HG02759 (cell line): ENCODE measurements around the gene BHLHE41.

ENCODE experiments used
- ATAC-seq: cut with Tn5 transposase; IDR thresholded peaks from one replicate; pipeline ENCODE4 v1.9.1; 2021; ENCODE audit warnings: mild to moderate bottlenecking, moderate library complexity; ENCODE audit not compliant: unreplicated experiment

BHLHE41 gene

DNA sequence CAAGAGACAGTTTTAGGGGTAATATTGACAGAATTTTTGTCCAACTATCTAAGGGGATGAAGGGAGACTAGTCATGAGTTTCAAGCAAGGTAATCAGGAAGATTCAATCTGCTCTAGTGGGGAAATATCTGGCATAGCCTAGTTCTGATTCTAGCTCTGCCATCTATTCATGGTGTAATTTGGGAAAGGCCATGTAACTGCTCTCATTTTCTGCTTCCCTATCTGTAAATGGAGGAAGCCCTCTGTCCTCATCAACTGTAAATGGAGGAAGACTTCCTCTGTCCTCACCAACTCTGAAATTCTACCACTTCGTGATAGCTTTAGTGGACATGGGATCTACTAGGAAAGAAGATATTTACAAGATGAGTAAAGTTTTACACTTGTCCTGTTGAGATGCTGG lies 37.9 kb downstream of the BHLHE41 start:
- no peak for ATAC-seq

DNA sequence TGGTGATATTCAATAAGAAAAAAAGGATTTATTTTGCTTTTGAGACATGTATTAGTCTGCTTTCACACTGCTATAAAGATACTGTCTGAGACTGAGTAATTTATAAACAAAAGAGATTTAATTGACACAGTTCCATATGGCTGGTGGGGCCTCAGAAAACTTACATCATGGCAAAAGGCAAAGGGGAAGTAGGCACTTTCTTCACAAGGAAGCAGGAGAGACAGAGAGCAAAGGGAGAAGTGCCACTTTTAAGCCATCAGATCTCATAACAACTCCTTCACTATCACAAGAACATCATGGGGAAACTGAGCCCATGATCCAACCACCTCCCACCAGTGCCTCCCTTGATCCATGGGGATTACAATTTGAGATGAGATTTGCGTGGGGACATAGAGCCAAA lies 43.9 kb downstream of the BHLHE41 start:
- ATAC-seq, result no peak

DNA sequence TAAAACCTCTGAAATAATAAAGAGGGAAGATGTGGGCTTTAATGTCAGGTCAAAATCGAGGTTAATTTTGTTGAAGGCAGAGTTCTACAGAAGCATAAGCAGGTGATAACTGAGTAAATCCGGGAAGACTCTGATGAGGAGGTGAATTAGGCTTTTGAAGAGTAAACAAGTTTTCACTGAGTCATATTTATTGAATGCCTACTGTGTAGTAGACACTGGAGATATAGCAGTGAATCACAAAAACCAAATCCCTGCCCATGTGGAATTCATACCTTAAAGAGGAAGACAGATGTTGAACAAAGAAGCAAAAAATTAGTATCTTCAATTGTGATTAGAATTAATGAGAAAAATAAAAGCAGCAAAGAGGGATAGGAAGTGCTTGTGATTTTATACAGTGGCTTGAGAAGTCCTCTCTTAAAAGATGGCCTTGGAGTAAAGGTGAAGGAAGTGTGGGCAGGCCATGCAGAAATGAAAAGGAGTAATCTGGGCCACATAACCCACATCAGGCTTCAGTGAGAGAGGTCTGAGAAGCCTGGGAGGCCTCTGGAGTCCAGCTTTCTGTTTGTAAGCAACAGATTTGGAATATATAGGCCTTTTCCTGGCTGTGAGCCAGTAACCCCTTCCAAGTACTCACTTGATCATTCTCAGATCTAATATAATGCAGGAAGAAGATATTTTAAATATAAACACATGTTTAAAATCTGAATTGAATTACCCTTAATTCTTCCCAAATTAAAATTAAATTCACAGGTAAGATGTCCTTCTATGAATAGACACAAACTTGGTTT lies 46.7 kb downstream of the BHLHE41 start:
- ATAC-seq, result no peak
